ENCODE results near the gene CCNL1.

Gene CCNL1

GRCh38 chr3:157102098-157102497, 57.8 kb downstream of the CCNL1 start:
- no peak for DNase-seq

GRCh38 chr3:157101486-157101885, 58.5 kb downstream of the CCNL1 start:
- no peak for DNase-seq

GRCh38 chr3:157100608-157101396, 59.1 kb downstream of the CCNL1 start:
- DNase-seq: no peak

GRCh38 chr3:157100096-157100477, 59.9 kb downstream of the CCNL1 start:
- no peak for DNase-seq

- no peak for DNase-seq
Observed at GRCh38 chr3:157099326-157100095, 60.4 kb downstream of the CCNL1 start.

GRCh38 chr3:157098823-157099185, 61.1 kb downstream of the CCNL1 start:
- DNase-seq: no peak

GRCh38 chr3:157098121-157098822, 61.7 kb downstream of the CCNL1 start:
- no peak for DNase-seq

All from GOT3 (cell line).